GM19452 (cell line): ENCODE measurements around the gene F2R.
A peak's percentile ranks its signal among the peaks of the same experiment; 100 is the strongest.
"Not testable (repeated sequence)": the region's sequence is repeated elsewhere in the genome, so short reads cannot be mapped to it uniquely, and the experiment has no call there.

ENCODE experiments used
- ATAC-seq: cut with Tn5 transposase; IDR thresholded peaks from one replicate; pipeline ENCODE4 v1.9.1; 2021; ENCODE audit not compliant: unreplicated experiment

F2R gene

GRCh38 chr5:76715736-76716455 lies at the start of gene F2R:
TSS of gene F2R (plus strand) at chr5:76716126. CDS start at chr5:76716308, 182 bp downstream.
- ATAC-seq: peak; percentile 74

DNA sequence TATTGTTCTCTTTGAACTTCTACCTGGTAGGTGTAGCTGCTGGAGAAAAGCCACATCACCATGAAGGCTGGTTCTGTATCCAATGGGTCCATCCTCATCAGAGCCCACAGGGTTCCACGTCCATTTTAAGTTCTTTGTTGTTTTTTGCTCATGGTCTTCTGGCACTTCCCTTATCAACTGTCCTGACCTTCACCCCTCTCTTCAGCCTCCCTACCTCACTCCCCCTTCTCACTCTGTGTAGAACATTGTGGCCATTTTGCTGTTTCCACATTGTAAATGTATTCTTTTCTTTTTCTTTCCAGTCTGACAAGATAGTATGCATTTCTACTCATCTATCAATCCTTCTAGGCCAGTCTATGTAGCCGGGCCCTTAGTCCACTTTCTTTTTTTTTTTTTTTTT lies 48.4 kb upstream of the F2R start:
- ATAC-seq: no peak

- ATAC-seq: no peak
Observed at GRCh38 chr5:76669245-76669644, 46.7 kb upstream of the F2R start.

DNA sequence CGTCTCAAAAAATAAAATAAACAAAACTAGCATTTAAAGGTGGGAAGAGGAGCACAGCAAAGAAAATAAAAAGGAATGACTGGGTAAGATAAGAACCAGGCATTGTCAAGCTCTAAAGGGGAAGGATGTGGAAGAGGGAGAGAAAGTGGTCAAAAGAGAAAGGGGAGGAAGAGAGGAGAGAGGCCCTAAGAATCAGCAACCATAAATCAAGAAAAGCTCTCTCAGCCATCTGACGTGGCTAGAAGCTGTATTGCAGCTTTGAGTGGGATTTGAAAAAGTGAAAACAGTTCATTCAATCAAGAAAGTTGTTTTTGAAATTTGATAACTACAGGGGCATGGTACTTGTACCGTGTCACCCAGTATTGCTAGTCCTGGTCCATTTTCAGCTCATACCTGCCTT lies 45.4 kb upstream of the F2R start:
- ATAC-seq: no peak

DNA sequence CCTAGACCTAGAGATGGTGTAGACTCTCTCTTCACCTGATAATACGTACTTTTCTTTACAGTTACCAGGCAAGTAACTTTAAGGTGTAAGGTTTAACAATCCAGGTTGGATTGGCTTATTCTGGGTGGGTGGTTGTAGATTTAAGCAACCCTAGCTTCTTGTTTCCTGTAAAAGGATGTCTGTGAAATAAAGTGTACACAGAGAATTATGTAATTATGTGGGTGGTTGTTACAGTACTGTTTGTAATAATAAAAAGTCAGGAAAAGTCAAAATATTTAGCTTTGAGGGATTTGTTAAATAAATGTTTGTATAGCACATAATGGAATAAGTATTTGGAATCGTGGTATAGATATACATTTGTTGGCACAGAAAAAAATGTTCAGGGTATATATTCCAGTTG lies 43.7 kb upstream of the F2R start:
- ATAC-seq: no peak

- no peak for ATAC-seq
Observed at GRCh38 chr5:76673125-76673524, 42.8 kb upstream of the F2R start.

DNA sequence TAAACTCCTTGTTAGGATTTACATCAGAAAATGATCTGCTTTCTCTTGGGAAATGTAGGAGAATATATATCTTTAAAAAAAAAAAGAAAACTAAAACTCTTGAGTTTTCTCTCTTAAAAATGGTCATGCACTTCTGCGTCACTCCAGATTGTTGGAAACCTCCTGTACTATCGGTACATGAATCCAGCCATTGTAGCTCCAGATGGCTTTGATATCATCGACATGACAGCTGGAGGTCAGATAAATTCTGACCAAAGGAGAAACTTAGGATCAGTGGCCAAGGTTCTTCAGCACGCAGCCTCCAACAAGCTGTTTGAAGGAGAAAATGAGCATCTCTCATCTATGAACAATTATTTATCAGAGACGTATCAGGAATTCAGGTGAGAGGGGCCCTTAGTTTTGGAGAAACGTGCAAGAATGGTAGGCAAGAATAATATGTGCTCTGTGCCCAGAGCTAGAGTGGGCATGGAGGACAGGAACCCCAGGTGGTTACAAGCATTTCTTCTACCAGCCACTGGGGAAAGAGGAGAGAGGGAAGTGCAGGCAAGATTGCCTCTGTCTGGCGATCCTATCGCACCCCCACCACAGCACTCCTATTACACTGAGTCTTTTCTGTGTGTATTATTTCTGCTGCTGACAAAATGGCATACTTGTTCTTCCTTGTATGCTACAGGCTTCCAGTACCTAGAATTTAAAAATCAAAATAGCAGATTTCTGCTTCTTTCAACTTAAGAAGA lies 41.4 kb upstream of the F2R start:
- no peak for ATAC-seq

GRCh38 chr5:76675364-76675763 lies 40.6 kb upstream of the F2R start:
- no peak for ATAC-seq

GRCh38 chr5:76677849-76678472 lies 38.0 kb upstream of the F2R start:
- no peak for ATAC-seq

- no peak for ATAC-seq
Observed at GRCh38 chr5:76679231-76679630, 36.7 kb upstream of the F2R start.

DNA sequence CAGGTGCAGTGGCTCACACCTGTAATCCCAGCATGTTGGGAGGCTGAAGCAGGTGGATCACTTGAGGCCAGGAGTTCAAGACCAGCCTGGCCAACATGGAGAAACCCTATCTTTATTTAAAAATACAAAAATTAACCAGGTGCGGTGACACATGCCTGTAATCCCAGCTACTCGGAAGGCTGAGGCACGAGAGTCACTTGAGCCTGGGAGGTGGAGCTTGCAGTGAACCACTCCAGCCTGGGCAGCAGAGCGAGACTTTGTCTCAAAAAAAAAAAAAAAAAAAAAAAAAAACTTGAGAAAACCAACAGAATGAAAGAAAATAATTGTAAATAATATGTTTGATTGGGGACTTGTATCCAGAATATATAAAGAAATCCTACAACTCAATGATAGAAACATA lies 35.1 kb upstream of the F2R start:
- not testable (repeated sequence) for ATAC-seq

DNA sequence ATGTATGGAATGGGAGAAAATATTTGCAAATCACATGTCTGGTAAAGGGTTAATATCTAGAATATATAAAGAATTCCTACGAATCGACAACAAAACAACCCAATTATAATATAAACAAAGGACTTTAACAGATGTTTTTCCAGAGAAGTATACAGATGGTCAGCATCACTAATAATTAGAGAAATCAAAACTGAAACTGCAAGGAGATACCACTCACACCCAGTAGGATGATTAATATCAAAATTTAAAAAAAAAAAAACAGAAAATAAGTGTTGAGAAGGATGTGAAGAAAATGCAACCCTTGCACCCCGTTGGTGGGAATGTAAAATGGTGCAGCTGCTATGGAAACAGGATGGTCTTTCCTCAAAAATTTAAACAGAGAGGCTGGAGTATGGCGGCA lies 34.6 kb upstream of the F2R start:
- no peak for ATAC-seq

DNA sequence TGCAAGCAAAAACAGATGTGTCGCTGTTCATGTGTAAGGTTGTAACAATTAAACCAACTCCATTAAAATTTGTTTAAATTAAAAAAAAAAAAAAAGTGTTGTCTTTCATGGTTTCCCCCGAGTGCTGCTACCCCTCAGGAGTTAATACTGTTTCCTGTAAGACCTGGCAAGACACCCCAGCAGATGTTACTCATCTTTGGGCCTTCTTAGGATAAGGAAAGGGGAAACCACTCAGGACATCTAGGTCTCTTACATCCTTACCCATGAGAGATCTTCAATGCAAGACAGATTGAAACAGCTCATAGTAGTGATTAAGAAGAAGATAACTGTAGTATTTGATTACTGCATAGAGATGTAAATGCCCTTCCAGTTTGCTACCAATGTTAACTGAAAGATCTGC lies 33.5 kb upstream of the F2R start:
- ATAC-seq: no peak

GRCh38 chr5:76683816-76684731 lies 31.9 kb upstream of the F2R start:
- ATAC-seq: no peak

DNA sequence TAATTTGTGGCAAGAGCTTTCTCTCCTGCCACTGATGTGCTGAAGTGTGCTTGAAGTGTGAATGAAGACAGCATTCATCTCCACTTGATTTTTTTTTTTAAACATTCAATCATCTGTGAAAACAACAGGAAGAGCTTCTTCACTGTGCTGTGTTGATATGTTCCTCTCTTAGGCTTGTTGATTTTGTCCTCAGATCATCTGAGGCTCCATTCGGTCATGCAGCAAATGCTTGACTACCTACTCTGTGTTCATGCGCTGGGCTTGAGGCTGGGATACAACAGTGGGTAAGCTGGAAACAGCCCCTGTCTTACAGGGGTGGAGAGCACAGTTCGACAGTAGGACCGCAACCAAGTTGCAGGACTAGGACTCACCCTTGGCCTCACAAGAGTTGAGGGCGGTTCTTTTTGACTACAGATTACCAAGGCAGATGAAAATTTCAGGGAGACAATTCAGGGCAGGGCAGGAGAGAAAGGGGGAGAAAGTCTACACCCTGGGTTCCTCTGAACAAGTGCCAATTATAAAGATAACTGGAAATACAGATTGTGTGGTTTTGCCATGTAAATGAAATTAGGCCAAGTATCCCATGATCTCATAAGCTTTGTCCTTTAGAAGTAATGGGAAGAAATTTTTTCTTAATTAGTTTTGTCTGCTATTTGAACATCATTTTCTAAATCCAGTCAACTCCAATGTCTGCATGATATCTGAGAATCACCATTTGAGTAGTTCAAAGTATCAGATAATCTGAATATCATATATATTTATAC lies 31.0 kb upstream of the F2R start:
- no peak for ATAC-seq

- ATAC-seq: no peak
Observed at GRCh38 chr5:76685704-76686103, 30.2 kb upstream of the F2R start.

GRCh38 chr5:76688212-76688611 lies 27.7 kb upstream of the F2R start:
- no peak for ATAC-seq

DNA sequence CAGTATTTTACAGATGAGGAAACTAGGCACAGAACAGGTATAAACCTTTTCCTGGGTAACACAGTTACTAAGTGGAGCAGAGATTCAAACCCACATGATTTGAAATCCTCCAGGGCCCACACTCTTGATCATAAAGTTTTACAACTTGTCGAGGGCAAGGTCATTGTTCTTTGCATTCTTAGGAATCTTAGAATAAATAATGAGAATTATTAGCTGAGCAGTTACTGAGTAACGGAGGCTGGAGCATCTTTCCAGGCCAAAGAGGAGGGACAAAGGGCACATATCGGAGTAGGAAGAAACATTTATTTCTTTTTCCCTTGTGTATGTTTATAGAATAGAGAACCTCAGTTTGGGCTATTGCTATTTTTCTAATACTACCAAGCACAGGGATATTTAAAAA lies 27.1 kb upstream of the F2R start:
- ATAC-seq: no peak

DNA sequence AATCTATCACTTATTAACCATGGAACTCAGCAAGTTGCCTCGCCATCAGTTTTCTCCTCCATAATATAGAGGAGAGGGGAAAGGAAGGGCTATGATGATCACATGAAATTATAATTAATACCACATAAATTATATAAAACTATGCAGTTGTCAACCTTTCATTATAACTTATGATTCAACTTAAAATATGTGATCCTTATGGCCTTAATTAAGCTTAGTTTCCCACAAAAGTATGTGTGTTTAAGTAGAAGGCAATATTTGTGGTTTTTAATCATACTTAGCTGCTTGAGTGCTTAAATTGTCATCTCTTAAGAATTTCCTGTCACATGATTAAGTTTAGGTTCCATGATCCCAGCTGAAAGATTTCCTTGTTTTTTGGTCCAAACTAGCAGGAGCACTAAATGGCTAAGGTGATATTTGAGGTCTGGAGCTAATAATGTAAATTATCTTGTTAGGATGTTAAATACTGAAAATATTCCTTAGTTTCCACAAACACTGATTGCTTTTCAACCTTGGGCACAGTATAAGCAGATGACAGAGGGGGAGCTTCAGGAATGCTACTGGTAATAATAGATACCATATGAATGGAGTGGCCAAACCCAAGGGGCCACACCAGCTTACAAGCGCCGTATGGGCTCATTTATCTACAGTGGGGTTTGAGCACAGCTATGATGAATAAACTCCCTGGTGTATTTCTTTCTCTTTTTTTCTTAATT lies 26.4 kb upstream of the F2R start:
- ATAC-seq: no peak
